ENCODE data around the gene CCDC6.

GRCh38 chr10:59829601-59830000 lies 76.8 kb downstream of the CCDC6 start:
- no peak for TF ChIP-seq EZH2phosphoT487 (IDR thresholded peaks at IDR 0.05; ENCODE audit: insufficient read depth, low read depth)
- TF ChIP-seq EZH2 (IDR thresholded peaks at IDR 0.05; ENCODE audit: insufficient read depth, poor library complexity, severe bottlenecking), result no peak

Data from GM23248 (cell line).